ENCODE results near the gene USP3. TPM values are rescaled to one million over a fixed set of nuclear protein-coding genes. Genes with fewer than 3 reads are reported as not detected.

Gene USP3
- total and polyA plus RNA-seq, 8 donors: 37.4 to 80.7 (median 42.3) TPM

- Histone ChIP-seq H3K36me3 (no peaks in the 10 kb centered on the region), H3K4me1 (peaks cover 46 to 75% of the 10 kb centered on the region in 2 donors), H3K27ac (peak overlapping the region; percentile 99 to 100), H3K4me3 (peak overlapping the region; percentile 83 to 89), H3K27me3 (no peaks in the 10 kb centered on the region), H3K9me3 (no peaks in the 10 kb centered on the region)
- TF ChIP-seq CTCF (IDR thresholded peaks at IDR 0.05): no peak
- ATAC-seq (no peak), DNase-seq (no peak)
- intact Hi-C loops (cut with DNase I): loop anchor here in 1 of 2 donors (10.0 kb wide), 1 partner anchor 89 kb away; the partner anchor contains the start of gene FBXL22
Observed at GRCh38 chr15:63505842-63506222, 1.4 kb downstream of the USP3 start.

- Histone ChIP-seq H3K36me3 (no peaks in the 10 kb centered on the region), H3K27ac (peak overlapping the region; percentile 99 to 100), H3K9me3 (no peaks in the 10 kb centered on the region), H3K27me3 (no peaks in the 10 kb centered on the region), H3K4me3 (peak overlapping the region in 1 of 2 donors; percentile 89), H3K4me1 (peaks cover 38 to 75% of the 10 kb centered on the region in 2 donors)
- no peak for DNase-seq
- intact Hi-C loops (cut with DNase I): loop anchor here in 1 of 2 donors (10.0 kb wide), 1 partner anchor 88 kb away; the partner anchor contains the start of gene FBXL22
- no peak for ATAC-seq
- no peak for TF ChIP-seq CTCF (IDR thresholded peaks at IDR 0.05)
Observed at GRCh38 chr15:63506537-63507035, 2.2 kb downstream of the USP3 start.

GRCh38 chr15:63507878-63508818 lies 3.8 kb downstream of the USP3 start:
- Histone ChIP-seq H3K27ac (peak overlapping the region in 1 of 2 donors; percentile 15), H3K4me3 (no peak overlapping the region), H3K36me3 (no peaks in the 10 kb centered on the region), H3K9me3 (no peaks in the 10 kb centered on the region), H3K27me3 (no peaks in the 10 kb centered on the region), H3K4me1 (peaks cover 24 to 75% of the 10 kb centered on the region in 2 donors)
- intact Hi-C loops (cut with DNase I): loop anchor here in 1 of 2 donors (10.0 kb wide), 1 partner anchor 87 kb away; the partner anchor contains the start of gene FBXL22
- no peak for ATAC-seq
- no peak for DNase-seq
- no peak for TF ChIP-seq CTCF (IDR thresholded peaks at IDR 0.05)

- H3K27ac ChIP-seq: peak overlapping the region in 1 of 2 donors; percentile 55
- intact Hi-C loops (cut with DNase I): loop anchor here in 1 of 2 donors (10.0 kb wide), 1 partner anchor 85 kb away; the partner anchor contains the start of gene FBXL22
- no peaks in the 10 kb centered on the region for H3K9me3 ChIP-seq
- peaks cover 28 to 87% of the 10 kb centered on the region in 2 donors for H3K4me1 ChIP-seq
- H3K27me3 ChIP-seq: no peaks in the 10 kb centered on the region
- DNase-seq (no peak), ATAC-seq (no peak)
- no peak overlapping the region for H3K4me3 ChIP-seq
- TF ChIP-seq CTCF (IDR thresholded peaks at IDR 0.05): no peak
- no peaks in the 10 kb centered on the region for H3K36me3 ChIP-seq
Observed at GRCh38 chr15:63509056-63509954, 4.9 kb downstream of the USP3 start.

All from left lung (tissue), 10 donors.